Esophagus mucosa (tissue), 1 donor: ENCODE data around the gene FMO2. TPM values are rescaled to one million over a fixed set of nuclear protein-coding genes. Genes with fewer than 3 reads are reported as not detected.

ENCODE experiments used
- ATAC-seq: fragments of 200-7000 bp; cut with Tn5 transposase; one replicate; pipeline ENCODE4 v1.9.1; 2020
- total RNA-seq: library from RNA; stranded (reverse); gene quantifications from one replicate; pipeline ENCODE4 v1.2.4, GENCODE V29; 2023
- donor health status: DM: yes; HTN: yes; CAD: no.

Gene FMO2
- total RNA-seq, 1 donor from 2014 or later = 113 TPM

DNA sequence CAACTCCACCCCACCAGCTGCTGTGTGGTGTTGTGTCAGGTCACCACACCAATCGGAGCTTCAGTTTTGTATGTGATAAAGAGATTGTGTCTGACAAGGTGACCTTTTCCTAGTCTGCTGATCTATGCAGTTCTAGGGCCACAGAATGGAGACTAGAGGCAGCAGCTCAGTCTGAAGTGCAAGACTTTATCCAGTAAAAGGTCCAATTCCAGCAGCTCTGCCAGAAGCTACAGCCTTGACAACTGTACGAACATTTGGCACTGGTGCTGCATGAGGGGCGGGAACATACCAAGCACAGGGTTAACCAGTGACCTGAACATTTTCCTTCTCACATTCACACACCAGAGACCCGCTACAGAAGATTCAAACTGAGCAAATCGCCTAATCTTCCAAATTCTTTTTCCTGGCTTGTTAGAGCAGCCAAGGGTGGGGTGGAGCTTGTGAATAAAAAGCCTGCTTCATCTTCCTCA, 72.5 kb downstream of the FMO2 start:
- ATAC-seq = no peak

DNA sequence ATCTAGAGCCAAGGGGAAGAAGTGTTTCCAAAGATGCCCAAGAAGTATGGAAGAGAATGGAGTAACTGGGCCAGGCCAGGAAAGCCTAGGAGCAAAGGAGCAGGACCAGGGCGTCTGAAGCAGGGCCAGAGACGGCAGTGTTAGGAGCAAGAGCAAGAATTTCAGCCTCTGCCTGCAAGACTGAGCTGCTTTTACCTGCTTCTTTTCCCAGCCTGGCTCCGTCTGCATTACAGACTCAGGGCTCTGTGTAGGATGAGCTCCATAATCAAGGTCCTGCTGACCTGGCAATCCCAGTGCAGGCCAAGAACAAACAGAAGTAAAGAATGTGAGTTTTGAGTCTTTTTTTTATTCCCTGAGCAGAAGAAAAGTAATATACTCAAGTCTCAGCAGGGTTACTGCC, 73.3 kb downstream of the FMO2 start:
- no peak for ATAC-seq

DNA sequence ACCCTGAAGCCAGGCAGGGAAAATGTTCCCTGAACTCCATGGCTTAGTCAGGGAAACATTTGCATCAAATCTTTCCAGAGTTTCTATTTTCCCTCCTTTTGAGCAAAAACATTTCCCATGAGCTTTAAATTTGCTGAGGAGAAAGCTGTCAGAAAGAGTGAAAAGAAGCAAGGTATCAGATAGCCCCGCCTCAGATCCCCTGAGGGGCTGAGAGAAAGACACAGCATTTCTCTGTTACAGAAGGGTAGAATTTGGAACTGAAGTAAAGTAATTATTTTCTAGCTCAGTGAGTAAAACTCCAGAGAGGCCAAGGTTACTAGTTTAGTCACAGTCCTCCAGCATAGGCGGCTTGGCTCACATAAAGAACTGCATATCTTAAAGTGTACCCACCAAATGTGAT, 73.8 kb downstream of the FMO2 start:
- ATAC-seq = no peak

Other genes with a start within 250 kb of the FMO2 start
- not detected for gene MROH9, start 249.8 kb upstream of the FMO2 start, total RNA-seq
- 1.4 TPM for gene FMO3, start 94.4 kb upstream of the FMO2 start, total RNA-seq
- 1.8 TPM for gene FMO1, start 63.2 kb downstream of the FMO2 start, total RNA-seq
- gene FMO4, start 128.9 kb downstream of the FMO2 start, total RNA-seq = 1.9 TPM